ENCODE measurements around the gene WIZ. TPM values are rescaled to one million over a fixed set of nuclear protein-coding genes. Genes with fewer than 3 reads are reported as not detected.

Gene WIZ
- total RNA-seq, 2 donors from 2014 or later = 38.0 to 38.6 TPM

DNA sequence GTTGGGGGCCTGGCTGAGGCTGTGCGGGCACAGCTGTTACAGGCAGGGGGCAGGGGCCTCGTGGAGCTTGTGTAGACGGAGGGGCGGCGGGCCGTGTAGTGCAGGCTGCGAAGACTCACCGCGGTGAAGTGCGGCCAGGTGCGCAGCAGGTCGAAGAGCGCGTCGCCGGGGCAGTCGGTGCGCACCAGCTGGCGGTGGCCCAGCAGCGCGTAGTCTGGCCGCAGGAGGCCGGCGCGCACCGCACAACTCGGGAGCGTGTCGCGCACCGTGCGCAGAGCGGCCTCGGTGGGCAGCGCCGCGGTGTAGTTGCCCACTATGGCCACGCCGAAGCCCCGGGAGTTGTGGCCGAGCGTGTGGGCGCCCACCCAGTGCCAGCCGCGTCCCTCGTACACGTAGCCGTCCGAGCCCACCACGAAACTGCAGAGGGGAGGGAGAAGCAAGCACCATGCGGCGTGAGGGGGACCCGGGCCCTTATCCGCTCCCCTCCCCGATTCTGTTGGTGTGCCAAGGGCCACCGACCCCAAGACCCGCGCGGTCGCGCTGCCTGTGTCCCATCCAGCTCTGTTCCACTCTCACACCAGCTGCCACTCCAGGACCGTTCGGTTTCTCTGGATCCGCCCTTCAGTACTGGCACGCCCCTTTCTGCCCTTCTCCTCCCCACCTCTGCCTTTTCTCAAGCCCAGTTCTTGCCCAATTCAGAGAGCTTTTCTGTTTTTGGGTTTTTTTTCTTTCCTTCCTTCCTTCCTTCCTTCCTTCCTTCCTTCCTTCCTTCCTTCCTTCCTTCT is 19.9 kb upstream of the WIZ start:
- Mint-ChIP-seq H3K27me3 (ENCODE audit: insufficient read depth) (peaks cover 64% of the 10 kb centered on the region), H3K27ac (no peak overlapping the region), H3K9me3 (peaks cover 25% of the 10 kb centered on the region), H3K4me1 (no peaks in the 10 kb centered on the region), H3K4me3 (peak overlapping the region; percentile 24), H3K36me3 (ENCODE audit: low read depth) (no peaks in the 10 kb centered on the region)
- WGBS, 2 experiments (ENCODE audit: insufficient coverage in 1 of 2, insufficient read length in 1 of 2) = 51 to 54% methylated on average over 14 to 65 of the region's 65 CpGs
- no peaks in the 10 kb centered on the region for H3K36me3 ChIP-seq (ENCODE audit: control insufficient read depth, insufficient read depth, low read length)
- TF ChIP-seq, protein P1, sequence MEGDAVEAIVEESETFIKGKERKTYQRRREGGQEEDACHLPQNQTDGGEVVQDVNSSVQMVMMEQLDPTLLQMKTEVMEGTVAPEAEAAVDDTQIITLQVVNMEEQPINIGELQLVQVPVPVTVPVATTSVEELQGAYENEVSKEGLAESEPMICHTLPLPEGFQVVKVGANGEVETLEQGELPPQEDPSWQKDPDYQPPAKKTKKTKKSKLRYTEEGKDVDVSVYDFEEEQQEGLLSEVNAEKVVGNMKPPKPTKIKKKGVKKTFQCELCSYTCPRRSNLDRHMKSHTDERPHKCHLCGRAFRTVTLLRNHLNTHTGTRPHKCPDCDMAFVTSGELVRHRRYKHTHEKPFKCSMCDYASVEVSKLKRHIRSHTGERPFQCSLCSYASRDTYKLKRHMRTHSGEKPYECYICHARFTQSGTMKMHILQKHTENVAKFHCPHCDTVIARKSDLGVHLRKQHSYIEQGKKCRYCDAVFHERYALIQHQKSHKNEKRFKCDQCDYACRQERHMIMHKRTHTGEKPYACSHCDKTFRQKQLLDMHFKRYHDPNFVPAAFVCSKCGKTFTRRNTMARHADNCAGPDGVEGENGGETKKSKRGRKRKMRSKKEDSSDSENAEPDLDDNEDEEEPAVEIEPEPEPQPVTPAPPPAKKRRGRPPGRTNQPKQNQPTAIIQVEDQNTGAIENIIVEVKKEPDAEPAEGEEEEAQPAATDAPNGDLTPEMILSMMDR (conservative IDR thresholded peaks at IDR 0.05) = no peak
- DNase-seq = peak; percentile 75
- H3K9me3 ChIP-seq (ENCODE audit: control insufficient read depth, low read length) = peaks cover 8% of the 10 kb centered on the region
- no peak overlapping the region for H3K9ac ChIP-seq (ENCODE audit: extremely low read depth, low read length, poor library complexity, severe bottlenecking)
- H3K27me3 ChIP-seq (ENCODE audit: control insufficient read depth, insufficient read depth, low read length, poor library complexity, severe bottlenecking) = peaks cover 28% of the 10 kb centered on the region
- H3K27ac ChIP-seq (ENCODE audit: low read depth, low read length) = no peak overlapping the region
- H3K4me3 ChIP-seq (ENCODE audit: low read length) = no peak overlapping the region
- H3K4me1 ChIP-seq (ENCODE audit: control insufficient read depth, insufficient read depth, low read length) = no peaks in the 10 kb centered on the region

GRCh38 chr19:15468675-15469512 is 19.1 kb upstream of the WIZ start:
- peaks cover 20% of the 10 kb centered on the region for H3K9me3 Mint-ChIP-seq
- no peaks in the 10 kb centered on the region for H3K36me3 Mint-ChIP-seq (ENCODE audit: low read depth)
- peaks cover 8% of the 10 kb centered on the region for H3K9me3 ChIP-seq (ENCODE audit: control insufficient read depth, low read length)
- H3K27ac Mint-ChIP-seq = no peak overlapping the region
- H3K4me3 Mint-ChIP-seq = peak overlapping the region; percentile 24
- no peaks in the 10 kb centered on the region for H3K4me1 ChIP-seq (ENCODE audit: control insufficient read depth, insufficient read depth, low read length)
- peaks cover 28% of the 10 kb centered on the region for H3K27me3 ChIP-seq (ENCODE audit: control insufficient read depth, insufficient read depth, low read length, poor library complexity, severe bottlenecking)
- no peak overlapping the region for H3K4me3 ChIP-seq (ENCODE audit: low read length)
- no peaks in the 10 kb centered on the region for H3K36me3 ChIP-seq (ENCODE audit: control insufficient read depth, insufficient read depth, low read length)
- peaks cover 68% of the 10 kb centered on the region for H3K27me3 Mint-ChIP-seq (ENCODE audit: insufficient read depth)
- no peak overlapping the region for H3K27ac ChIP-seq (ENCODE audit: low read depth, low read length)
- no peaks in the 10 kb centered on the region for H3K4me1 Mint-ChIP-seq
- no peak for DNase-seq
- no peak overlapping the region for H3K9ac ChIP-seq (ENCODE audit: extremely low read depth, low read length, poor library complexity, severe bottlenecking)
- TF ChIP-seq, protein P1 (conservative IDR thresholded peaks at IDR 0.05) = no peak
- 77 to 85% methylated on average over 7 to 12 of the region's 12 CpGs for WGBS, 2 experiments (ENCODE audit: insufficient coverage in 1 of 2, insufficient read length in 1 of 2)

GRCh38 chr19:15467734-15468214 is 18.0 kb upstream of the WIZ start:
- H3K9me3 ChIP-seq (ENCODE audit: control insufficient read depth, low read length) = peaks cover 8% of the 10 kb centered on the region
- H3K36me3 Mint-ChIP-seq (ENCODE audit: low read depth) = no peaks in the 10 kb centered on the region
- H3K27me3 ChIP-seq (ENCODE audit: control insufficient read depth, insufficient read depth, low read length, poor library complexity, severe bottlenecking) = peaks cover 28% of the 10 kb centered on the region
- H3K4me1 Mint-ChIP-seq = no peaks in the 10 kb centered on the region
- no peaks in the 10 kb centered on the region for H3K4me1 ChIP-seq (ENCODE audit: control insufficient read depth, insufficient read depth, low read length)
- H3K36me3 ChIP-seq (ENCODE audit: control insufficient read depth, insufficient read depth, low read length) = no peaks in the 10 kb centered on the region
- no peak for DNase-seq
- TF ChIP-seq, protein P1 (conservative IDR thresholded peaks at IDR 0.05) = no peak
- WGBS, 2 experiments (ENCODE audit: insufficient coverage in 1 of 2, insufficient read length in 1 of 2) = 59 to 64% methylated on average over 6 of the region's 6 CpGs
- H3K9me3 Mint-ChIP-seq = peaks cover 11% of the 10 kb centered on the region
- H3K27ac Mint-ChIP-seq = no peak overlapping the region
- peaks cover 74% of the 10 kb centered on the region for H3K27me3 Mint-ChIP-seq (ENCODE audit: insufficient read depth)
- no peak overlapping the region for H3K9ac ChIP-seq (ENCODE audit: extremely low read depth, low read length, poor library complexity, severe bottlenecking)
- no peak overlapping the region for H3K4me3 Mint-ChIP-seq
- no peak overlapping the region for H3K4me3 ChIP-seq (ENCODE audit: low read length)
- H3K27ac ChIP-seq (ENCODE audit: low read depth, low read length) = no peak overlapping the region

Data from endodermal cell (in vitro differentiated cells).